GM12878 (cell line): ENCODE measurements around the gene OR6C76. TPM values are rescaled to one million over a fixed set of nuclear protein-coding genes. Genes with fewer than 3 reads are reported as not detected.

ENCODE experiments used
- ATAC-seq: fragments of 200-7000 bp; cut with Tn5 transposase; 3 replicates; pipeline ENCODE4 v1.9.1; 2020; ENCODE audit warnings: mild to moderate bottlenecking, moderate library complexity
- BruUV-seq: library from RNA; stranded (reverse); fragments of 400-500 nt; replicated peaks from 2 replicates; lab custom pipeline; 2021; lab: Mats Ljungman, UMichigan
- CTCF ChIA-PET: fragments of 300-600 bp; sonication (Branson Sonifier 250); formaldehyde crosslinking; extraction: SDS; loops from one replicate; lab custom pipeline; 2021; ENCODE audit warnings: inconsistent platforms; lab: Yijun Ruan, JAX
- POLR2A ChIA-PET: fragments of 350-600 bp; formaldehyde crosslinking; extraction: SDS; loops from one replicate; lab custom pipeline; 2021; ENCODE audit warnings: inconsistent platforms; lab: Charles Lee
- RAD21 ChIA-PET: fragments of 300-600 bp; sonication (Branson Sonifier 250); formaldehyde crosslinking; loops from one replicate; lab custom pipeline; 2023; ENCODE audit warnings: antibody characterized with exemption; ENCODE audit not compliant: unreplicated experiment; lab: Charles Lee
- SMC1A ChIA-PET: fragments of 300-600 bp; sonication (Branson Sonifier 250); formaldehyde crosslinking; loops from one replicate; lab custom pipeline; 2023; ENCODE audit not compliant: unreplicated experiment, uncharacterized antibody; lab: Charles Lee
- DNase-seq: peaks from one replicate; pipeline ENCODE4 v3.0.0-alpha.2; 2011; ENCODE audit warnings: low read depth, low spot score
- FAIRE-seq: peaks from 3 replicates; lab custom pipeline; 2011; peaks lifted over from hg19 to GRCh38; lab: Jason Lieb, UNC
- H2AFZ ChIP-seq: 2 replicates; pipeline ENCODE4 v1.6.0; 2011; ENCODE audit warnings: low read depth, low read length, control low read depth; ENCODE audit not compliant: control insufficient read depth
- H3K27ac ChIP-seq: 2 replicates; pipeline ENCODE4 v1.5.1; 2011; ENCODE audit warnings: control low read depth; ENCODE audit not compliant: control insufficient read depth, insufficient read depth
- H3K27me3 ChIP-seq, 2 experiments: replicated peaks in 1 of 2; 2 replicates each; pipeline versions ENCODE4 v1.6.0 to v1.6.1; 2011; ENCODE audit warnings: low read length in 1 of 2; ENCODE audit not compliant: control insufficient read depth in 2 of 2, insufficient read depth in 2 of 2
- H3K36me3 ChIP-seq, 2 experiments: 2 replicates each; pipeline ENCODE4 v1.5.1; 2011; ENCODE audit warnings: low read length in 1 of 2; ENCODE audit not compliant: control insufficient read depth in 2 of 2, insufficient read depth in 2 of 2
- H3K4me1 ChIP-seq: 2 replicates; pipeline ENCODE4 v1.6.1; 2011; ENCODE audit warnings: mild to moderate bottlenecking, low read length, moderate library complexity, mixed read lengths; ENCODE audit not compliant: control insufficient read depth, insufficient read depth
- H3K4me2 ChIP-seq: 2 replicates; pipeline ENCODE4 v1.6.0; 2011; ENCODE audit warnings: control low read depth; ENCODE audit not compliant: control insufficient read depth, insufficient read depth
- H3K4me3 ChIP-seq: fragments of 200-600 bp; sonication (generic); 2 replicates; pipeline ENCODE4 v1.5.1; 2016
- H3K79me2 ChIP-seq: 2 replicates; pipeline ENCODE4 v1.6.0; 2011; ENCODE audit warnings: low read length; ENCODE audit not compliant: control insufficient read depth, insufficient read depth
- H3K9ac ChIP-seq: 2 replicates; pipeline ENCODE4 v1.8.0; 2011; ENCODE audit warnings: low read length, control low read depth, mixed read lengths; ENCODE audit not compliant: control insufficient read depth, insufficient read depth
- H3K9me3 ChIP-seq: replicated peaks from 3 replicates; pipeline ENCODE4 v1.5.1; 2011; ENCODE audit warnings: mild to moderate bottlenecking, low read length; ENCODE audit not compliant: control insufficient read depth, insufficient read depth
- H4K20me1 ChIP-seq: 2 replicates; pipeline ENCODE4 v1.6.0; 2011; ENCODE audit not compliant: control insufficient read depth, insufficient read depth
- BCL3 ChIP-seq: IDR thresholded peaks from 2 replicates; pipeline ENCODE4 v1.6.1; 2011; ENCODE audit warnings: borderline replicate concordance, low read depth, mild to moderate bottlenecking, moderate library complexity, low read length; ENCODE audit not compliant: insufficient read depth, poor library complexity, severe bottlenecking
- CBX3 ChIP-seq: fragments of 200-600 bp; sonication (generic); IDR thresholded peaks from 2 replicates; pipeline ENCODE4 v1.6.1; 2016; ENCODE audit warnings: low read depth, borderline replicate concordance
- CBX5 ChIP-seq: sonication (generic); IDR thresholded peaks from 2 replicates; pipeline ENCODE4 v1.6.1; 2016; ENCODE audit warnings: low read depth, moderate library complexity, mild to moderate bottlenecking, inconsistent platforms
- CEBPB ChIP-seq, 2 experiments: fragments of 150-350 bp in 1 of 2; IDR thresholded peaks; 2 replicates each; pipeline ENCODE4 v1.6.1; 2012 to 2014; ENCODE audit warnings: low read depth in 2 of 2, low read length in 2 of 2, borderline replicate concordance in 1 of 2, inconsistent platforms in 1 of 2
- CREB1 ChIP-seq: IDR thresholded peaks from 2 replicates; pipeline ENCODE4 v1.6.1; 2012; ENCODE audit warnings: low read depth, mild to moderate bottlenecking, inconsistent platforms
- HDAC6 ChIP-seq: fragments of 200-600 bp; sonication (generic); IDR thresholded peaks from one replicate; pipeline ENCODE4 v1.8.0; 2017; ENCODE audit warnings: antibody characterized with exemption; ENCODE audit not compliant: unreplicated experiment
- NRF1 ChIP-seq: conservative IDR thresholded peaks from 2 replicates; pipeline ENCODE4 v1.6.1; 2011; ENCODE audit warnings: mild to moderate bottlenecking, low read depth, low read length, improper control_type of control experiment
- SMC3 ChIP-seq: IDR thresholded peaks from 2 replicates; pipeline ENCODE4 v1.6.1; 2011; ENCODE audit warnings: low read length, improper control_type of control experiment, borderline replicate concordance
- SPI1 ChIP-seq: IDR thresholded peaks from 2 replicates; pipeline ENCODE4 v1.6.1; 2011; ENCODE audit warnings: low read depth, mild to moderate bottlenecking, low read length, moderate library complexity, borderline replicate concordance; ENCODE audit not compliant: insufficient read depth
- STAT1 ChIP-seq: fragments of 450-650 bp; conservative IDR thresholded peaks from 2 replicates; pipeline ENCODE4 v1.6.1; 2014; ENCODE audit warnings: antibody characterized with exemption, mild to moderate bottlenecking
- TBL1XR1 ChIP-seq: IDR thresholded peaks from 2 replicates; pipeline ENCODE4 v1.6.1; 2012; ENCODE audit warnings: low read depth, low read length, improper control_type of control experiment
- TCF12 ChIP-seq: IDR thresholded peaks from 2 replicates; pipeline ENCODE4 v1.6.1; 2011; ENCODE audit warnings: low read depth, mild to moderate bottlenecking, low read length
- ZNF217 ChIP-seq: fragments of 450-650 bp; IDR thresholded peaks from 2 replicates; pipeline ENCODE4 v1.6.1; 2017; ENCODE audit warnings: antibody characterized with exemption, mild to moderate bottlenecking
- ZNF24 ChIP-seq: fragments of 450-650 bp; IDR thresholded peaks from 2 replicates; pipeline ENCODE4 v1.6.1; 2017; ENCODE audit warnings: antibody characterized with exemption, mild to moderate bottlenecking
- ZNF687 ChIP-seq: fragments of 450-650 bp; IDR thresholded peaks from 2 replicates; pipeline ENCODE4 v1.6.1; 2017; ENCODE audit warnings: mild to moderate bottlenecking, moderate library complexity
- ZZZ3 ChIP-seq: IDR thresholded peaks from 2 replicates; pipeline ENCODE4 v1.6.1; 2011; ENCODE audit warnings: low read depth; ENCODE audit not compliant: control insufficient read depth, insufficient read length
- WGBS: methylation state at CpG from one replicate; pipeline ENCODE4 v1.1.6; 2016; ENCODE audit warnings: low lambda C conversion rate; ENCODE audit not compliant: insufficient replicate concordance, insufficient coverage; ENCODE audit errors: missing lambda C conversion rate; 5-methylcytosine and 5-hydroxymethylcytosine counted together
- in situ Hi-C: fragments of 300-500 bp; cut with MboI; formaldehyde crosslinking; loops from 9 replicates; pipeline ENCODE4 v1.14.3; 2018; ENCODE audit warnings: mixed read lengths
- intact Hi-C: fragments of 100-400 bp; cut with micrococcal nuclease; formaldehyde crosslinking; loops from one replicate; pipeline ENCODE4 v1.14.2; 2022; ENCODE audit not compliant: unreplicated experiment
- polyA plus RNA-seq, 11 experiments: library from polyadenylated mRNA; depleted of rRNA in 4 of 11; unstranded in 6 of 11; stranded (reverse) in 5 of 11; fragments of >200 nt; fragmentation: Nextera tagmentation in 4 of 11; fragmentation: Illumina TruSeq in 1 of 11; extraction: Ambion mirVana in 4 of 11; extraction: Trizol in 1 of 11; gene quantifications; 1 replicate in 1 of 11; 2 replicates in 10 of 11; pipeline versions ENCODE4 v1.2.1 to v1.2.3, GENCODE V29; 2011 to 2016; ENCODE audit warnings: inconsistent platforms in 2 of 11, missing spikeins in 2 of 11, low read depth in 1 of 11
- total RNA-seq, 4 experiments: library from RNA; depleted of rRNA in 3 of 4; stranded (reverse); fragments of >200 nt in 3 of 4; fragmentation: Illumina TruSeq in 1 of 4; extraction: Trizol in 1 of 4; gene quantifications; 2 replicates each; pipeline versions ENCODE4 v1.2.1 to v1.2.3, GENCODE V29; 2013 to 2021
- TF ChIP-seq, protein P1 (sequence below): fragments of 450-650 bp; IDR thresholded peaks from 2 replicates; pipeline ENCODE4 v1.6.1; 2017; ENCODE audit warnings: low read depth, mild to moderate bottlenecking, moderate library complexity

Gene OR6C76
- total and polyA plus RNA-seq, 10 of the 15 experiments (the other 5 are each of a cell fraction or from before 2014, with no cell fraction given), result not detected

GRCh38 chr12:55416961-55417360 is 9.1 kb upstream of the OR6C76 start:
- Histone ChIP-seq H3K4me2 (no peak overlapping the region), H3K4me3 (no peak overlapping the region), H4K20me1 (no peaks in the 10 kb centered on the region), H3K4me1 (no peaks in the 10 kb centered on the region), H3K27ac (no peak overlapping the region), H3K27me3 (no peaks in the 10 kb centered on the region), H3K9me3 (no peaks in the 10 kb centered on the region), H3K79me2 (no peaks in the 10 kb centered on the region), H3K36me3 (no peaks in the 10 kb centered on the region), H2AFZ (no peak overlapping the region), H3K9ac (no peak overlapping the region)
- whole genome bisulfite sequencing, result 39% methylated on average over 1 of the region's 1 CpG
- intact Hi-C loops (no loop called here), in situ Hi-C loops (no loop called here)
- no peak for FAIRE-seq
- ChIA-PET POLR2A (no interaction called here), CTCF (no interaction called here), RAD21 (no interaction called here), SMC1A (no interaction called here)
- ATAC-seq, result no peak
- DNase-seq, result no peak
- no TSS peak for BruUV-seq
- TF ChIP-seq TBL1XR1 (no peak), CEBPB (IDR thresholded peaks at IDR 0.05; ENCODE audit: borderline replicate concordance in 1 of 2, low read depth in 2 of 2, low read length in 2 of 2) (no peak), SPI1 (no peak), BCL3 (no peak), ZNF687 (no peak), ZZZ3 (no peak), TCF12 (no peak), STAT1 (no peak), ZNF24 (no peak), NRF1 (no peak), ZNF217 (no peak), SMC3 (no peak), HDAC6 (no peak), CREB1 (no peak), CBX3 (no peak), CBX5 (no peak)
- TF ChIP-seq, protein P1, sequence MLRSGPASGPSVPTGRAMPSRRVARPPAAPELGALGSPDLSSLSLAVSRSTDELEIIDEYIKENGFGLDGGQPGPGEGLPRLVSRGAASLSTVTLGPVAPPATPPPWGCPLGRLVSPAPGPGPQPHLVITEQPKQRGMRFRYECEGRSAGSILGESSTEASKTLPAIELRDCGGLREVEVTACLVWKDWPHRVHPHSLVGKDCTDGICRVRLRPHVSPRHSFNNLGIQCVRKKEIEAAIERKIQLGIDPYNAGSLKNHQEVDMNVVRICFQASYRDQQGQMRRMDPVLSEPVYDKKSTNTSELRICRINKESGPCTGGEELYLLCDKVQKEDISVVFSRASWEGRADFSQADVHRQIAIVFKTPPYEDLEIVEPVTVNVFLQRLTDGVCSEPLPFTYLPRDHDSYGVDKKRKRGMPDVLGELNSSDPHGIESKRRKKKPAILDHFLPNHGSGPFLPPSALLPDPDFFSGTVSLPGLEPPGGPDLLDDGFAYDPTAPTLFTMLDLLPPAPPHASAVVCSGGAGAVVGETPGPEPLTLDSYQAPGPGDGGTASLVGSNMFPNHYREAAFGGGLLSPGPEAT, result no peak
